SK-N-SH treated with all-trans-retinoic acid at 6 μM for 48 hours (cell line): ENCODE data around the gene KLB.

Experiments
- CREB5 ChIP-seq: fragments of 250-450 bp; sonication (Bioruptor Pico); IDR thresholded peaks from 2 replicates; pipeline ENCODE4 v1.5.1; 2020; ENCODE audit warnings: low read depth, mild to moderate bottlenecking, moderate library complexity
- CSDC2 ChIP-seq: fragments of 250-450 bp; sonication (Bioruptor Pico); IDR thresholded peaks from 2 replicates; pipeline ENCODE4 v1.5.0; 2020; ENCODE audit warnings: mild to moderate bottlenecking, moderate library complexity
- PATZ1 ChIP-seq: fragments of 250-450 bp; sonication (Bioruptor Pico); IDR thresholded peaks from 2 replicates; pipeline ENCODE4 v1.8.0; 2020; ENCODE audit warnings: mild to moderate bottlenecking, moderate library complexity, borderline replicate concordance
- RARB ChIP-seq: fragments of 250-450 bp; sonication (Bioruptor Pico); IDR thresholded peaks from 2 replicates; pipeline ENCODE4 v1.8.0; 2021; ENCODE audit warnings: mild to moderate bottlenecking, moderate library complexity
- SNAI2 ChIP-seq: fragments of 250-450 bp; sonication (Bioruptor Pico); IDR thresholded peaks from 2 replicates; pipeline ENCODE4 v1.5.0; 2020; ENCODE audit warnings: mild to moderate bottlenecking, moderate library complexity
- TCF4 ChIP-seq: fragments of 250-450 bp; sonication (Bioruptor Pico); IDR thresholded peaks from 2 replicates; pipeline ENCODE4 v1.8.0; 2021; ENCODE audit warnings: mild to moderate bottlenecking, moderate library complexity, borderline replicate concordance
- TOX ChIP-seq: fragments of 250-450 bp; sonication (Bioruptor Pico); IDR thresholded peaks from 2 replicates; pipeline ENCODE4 v1.8.0; 2021; ENCODE audit warnings: mild to moderate bottlenecking, moderate library complexity, borderline replicate concordance
- ZFP3 ChIP-seq: fragments of 250-450 bp; sonication (Bioruptor Pico); IDR thresholded peaks from 2 replicates; pipeline ENCODE4 v1.5.0; 2020; ENCODE audit warnings: mild to moderate bottlenecking, moderate library complexity
- ZFP30 ChIP-seq: fragments of 450-650 bp; formaldehyde crosslinking; IDR thresholded peaks from 2 replicates; pipeline ENCODE4 v1.5.0; 2022; ENCODE audit warnings: mild to moderate bottlenecking, moderate library complexity
- ZNF565 ChIP-seq: fragments of 450-650 bp; formaldehyde crosslinking; conservative IDR thresholded peaks from 2 replicates; pipeline ENCODE4 v1.5.0; 2020; ENCODE audit warnings: low read depth, mild to moderate bottlenecking, moderate library complexity

- no peak for TF ChIP-seq PATZ1 (CRISPR knock-in tag)
- no peak for TF ChIP-seq CREB5
- no peak for TF ChIP-seq CSDC2 (CRISPR knock-in tag)
- TF ChIP-seq RARB (CRISPR knock-in tag), result no peak
- no peak for TF ChIP-seq SNAI2 (CRISPR knock-in tag)
- TF ChIP-seq TOX (CRISPR knock-in tag), result no peak
- no peak for TF ChIP-seq ZFP30 (CRISPR knock-in tag)
- TF ChIP-seq ZNF565, result no peak
- no peak for TF ChIP-seq ZFP3 (CRISPR knock-in tag)
- no peak for TF ChIP-seq TCF4 (CRISPR knock-in tag)
Observed at GRCh38 chr4:39406763-39407583, at the start of gene KLB.
